Measurements from ENCODE around the gene EIF1B.

EIF1B gene

DNA sequence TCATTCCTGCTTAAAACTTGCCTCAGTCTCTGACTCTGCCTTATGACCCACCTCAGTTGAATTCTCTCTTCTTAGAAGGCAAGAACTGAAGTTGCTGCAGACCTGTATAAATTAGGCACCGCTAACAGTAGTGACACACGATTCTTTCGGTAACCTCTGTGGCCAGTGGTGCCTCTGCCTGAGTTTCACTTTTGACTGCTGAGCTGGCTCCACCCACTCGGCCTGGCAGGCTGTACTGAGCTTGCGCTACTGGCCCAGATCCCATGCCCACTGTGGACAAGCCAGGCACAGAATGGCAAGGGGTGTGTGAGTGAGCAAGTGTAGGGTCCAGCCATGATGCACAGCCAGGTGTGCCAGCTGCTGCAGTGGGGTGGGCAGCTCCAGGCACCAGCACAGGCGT is 19.1 kb upstream of the EIF1B start:
- Histone ChIP-seq H3K4me1 (ENCODE audit: control insufficient read depth, low read length) (no peaks in the 10 kb centered on the region), H3K27ac (ENCODE audit: low read depth, low read length) (no peak overlapping the region), H3K4me3 (ENCODE audit: low read length) (no peak overlapping the region), H3K79me2 (ENCODE audit: control insufficient read depth, low read length) (no peaks in the 10 kb centered on the region), H3K4me2 (ENCODE audit: low read length) (no peak overlapping the region), H3K9me3 (ENCODE audit: control insufficient read depth, insufficient read depth, low read length) (peaks cover 10% of the 10 kb centered on the region; the same call in 1 of the 2 replicates), H4K20me1 (ENCODE audit: control insufficient read depth, insufficient read depth, low read depth, low read length) (no peaks in the 10 kb centered on the region), H3K27me3 (ENCODE audit: control insufficient read depth, low read length) (no peaks in the 10 kb centered on the region), H3K9me2 (replicated peaks; ENCODE audit: control insufficient read depth, low read length) (no peaks in the 10 kb centered on the region), H3K36me3 (ENCODE audit: control insufficient read depth, low read length) (no peaks in the 10 kb centered on the region), H3F3A (ENCODE audit: control insufficient read depth, insufficient read depth) (no peaks in the 10 kb centered on the region)
- TF ChIP-seq, protein P1, sequence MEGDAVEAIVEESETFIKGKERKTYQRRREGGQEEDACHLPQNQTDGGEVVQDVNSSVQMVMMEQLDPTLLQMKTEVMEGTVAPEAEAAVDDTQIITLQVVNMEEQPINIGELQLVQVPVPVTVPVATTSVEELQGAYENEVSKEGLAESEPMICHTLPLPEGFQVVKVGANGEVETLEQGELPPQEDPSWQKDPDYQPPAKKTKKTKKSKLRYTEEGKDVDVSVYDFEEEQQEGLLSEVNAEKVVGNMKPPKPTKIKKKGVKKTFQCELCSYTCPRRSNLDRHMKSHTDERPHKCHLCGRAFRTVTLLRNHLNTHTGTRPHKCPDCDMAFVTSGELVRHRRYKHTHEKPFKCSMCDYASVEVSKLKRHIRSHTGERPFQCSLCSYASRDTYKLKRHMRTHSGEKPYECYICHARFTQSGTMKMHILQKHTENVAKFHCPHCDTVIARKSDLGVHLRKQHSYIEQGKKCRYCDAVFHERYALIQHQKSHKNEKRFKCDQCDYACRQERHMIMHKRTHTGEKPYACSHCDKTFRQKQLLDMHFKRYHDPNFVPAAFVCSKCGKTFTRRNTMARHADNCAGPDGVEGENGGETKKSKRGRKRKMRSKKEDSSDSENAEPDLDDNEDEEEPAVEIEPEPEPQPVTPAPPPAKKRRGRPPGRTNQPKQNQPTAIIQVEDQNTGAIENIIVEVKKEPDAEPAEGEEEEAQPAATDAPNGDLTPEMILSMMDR (IDR thresholded peaks at IDR 0.05; ENCODE audit: low read depth, low read length, poor library complexity, severe bottlenecking) = no peak
- TF ChIP-seq EZH2phosphoT487 (IDR thresholded peaks at IDR 0.05; ENCODE audit: borderline replicate concordance, low read length) = no peak

DNA sequence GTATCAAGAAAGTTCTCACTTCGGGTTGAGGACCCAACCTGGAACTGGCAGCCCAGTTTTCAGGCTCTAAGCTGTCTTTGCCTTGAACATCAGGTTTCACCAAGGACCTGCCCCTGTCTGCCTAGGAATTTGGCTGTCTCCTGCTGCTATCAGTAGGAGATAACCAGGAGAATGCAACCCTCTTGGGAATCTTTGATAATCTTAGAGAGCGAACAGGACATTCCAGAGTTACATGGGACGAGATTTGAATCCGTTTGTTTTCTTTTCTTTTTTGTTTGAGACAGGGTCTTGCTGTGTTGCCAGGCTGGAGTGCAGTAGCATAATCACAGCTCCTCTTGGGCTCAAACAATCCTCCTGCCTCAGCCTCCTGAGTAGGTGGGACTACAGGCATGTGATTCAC is 18.0 kb upstream of the EIF1B start:
- no peaks in the 10 kb centered on the region for H3K4me1 ChIP-seq (ENCODE audit: control insufficient read depth, low read length)
- H3K36me3 ChIP-seq (ENCODE audit: control insufficient read depth, low read length) = no peaks in the 10 kb centered on the region

DNA sequence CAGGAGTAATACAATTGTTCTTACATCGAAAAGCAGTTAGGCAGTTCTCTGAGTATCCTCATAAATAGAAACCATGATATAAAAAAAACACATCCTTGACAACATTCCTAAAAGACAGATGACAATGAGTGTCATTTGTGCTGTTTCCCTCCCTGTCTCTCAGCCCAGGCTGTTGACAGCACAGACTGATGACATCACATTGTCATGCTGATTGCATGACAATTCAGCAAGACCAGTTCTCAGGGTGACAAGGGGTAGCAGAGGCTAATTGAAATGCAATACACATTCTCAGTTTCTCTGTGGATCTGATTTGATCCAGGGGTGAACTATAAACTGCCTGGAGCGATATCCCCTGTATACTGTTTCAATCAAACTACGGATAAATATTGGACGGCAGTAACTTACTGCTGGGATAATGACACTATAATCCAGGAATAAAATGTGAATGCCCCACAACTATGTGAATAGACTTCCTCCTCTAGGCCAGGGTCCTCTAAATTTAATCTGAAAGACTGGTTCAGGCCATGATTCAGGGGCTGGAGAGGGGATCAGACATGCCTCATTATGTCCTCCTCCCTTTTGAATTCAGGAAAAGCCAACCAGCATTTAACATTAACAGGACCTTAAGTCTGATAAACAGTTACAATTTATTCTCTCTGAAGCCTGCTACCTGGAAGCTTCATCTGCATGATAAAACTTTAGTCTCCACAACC is 16.7 kb upstream of the EIF1B start:
- no peaks in the 10 kb centered on the region for H3K4me1 ChIP-seq (ENCODE audit: control insufficient read depth, low read length)
- H3K9me3 ChIP-seq (ENCODE audit: control insufficient read depth, insufficient read depth, low read length) = peaks cover 10% of the 10 kb centered on the region; the same call in 1 of the 2 replicates
- no peak for TF ChIP-seq EZH2phosphoT487 (IDR thresholded peaks at IDR 0.05; ENCODE audit: borderline replicate concordance, low read length)
- TF ChIP-seq, protein P1 (IDR thresholded peaks at IDR 0.05; ENCODE audit: low read depth, low read length, poor library complexity, severe bottlenecking) = no peak
- no peak overlapping the region for H3K27ac ChIP-seq (ENCODE audit: low read depth, low read length)
- H3K36me3 ChIP-seq (ENCODE audit: control insufficient read depth, low read length) = no peaks in the 10 kb centered on the region
- no peaks in the 10 kb centered on the region for H3K9me2 ChIP-seq (replicated peaks; ENCODE audit: control insufficient read depth, low read length)
- no peaks in the 10 kb centered on the region for H3F3A ChIP-seq (ENCODE audit: control insufficient read depth, insufficient read depth)
- no peak overlapping the region for H3K4me2 ChIP-seq (ENCODE audit: low read length)
- H3K4me3 ChIP-seq (ENCODE audit: low read length) = no peak overlapping the region
- H3K79me2 ChIP-seq (ENCODE audit: control insufficient read depth, low read length) = no peaks in the 10 kb centered on the region
- H4K20me1 ChIP-seq (ENCODE audit: control insufficient read depth, insufficient read depth, low read depth, low read length) = no peaks in the 10 kb centered on the region
- H3K27me3 ChIP-seq (ENCODE audit: control insufficient read depth, low read length) = no peaks in the 10 kb centered on the region

More for the DNA sequence above, 18.0 kb upstream of the EIF1B start:
- Histone ChIP-seq H3K9me3 (ENCODE audit: control insufficient read depth, insufficient read depth, low read length) (peaks cover 10% of the 10 kb centered on the region; the same call in 1 of the 2 replicates), H3K27ac (ENCODE audit: low read depth, low read length) (no peak overlapping the region), H3K4me2 (ENCODE audit: low read length) (no peak overlapping the region), H3K27me3 (ENCODE audit: control insufficient read depth, low read length) (no peaks in the 10 kb centered on the region), H3K79me2 (ENCODE audit: control insufficient read depth, low read length) (no peaks in the 10 kb centered on the region), H4K20me1 (ENCODE audit: control insufficient read depth, insufficient read depth, low read depth, low read length) (no peaks in the 10 kb centered on the region), H3K9me2 (replicated peaks; ENCODE audit: control insufficient read depth, low read length) (no peaks in the 10 kb centered on the region), H3F3A (ENCODE audit: control insufficient read depth, insufficient read depth) (no peaks in the 10 kb centered on the region), H3K4me3 (ENCODE audit: low read length) (no peak overlapping the region)
- no peak for TF ChIP-seq EZH2phosphoT487 (IDR thresholded peaks at IDR 0.05; ENCODE audit: borderline replicate concordance, low read length)
- TF ChIP-seq, protein P1 (IDR thresholded peaks at IDR 0.05; ENCODE audit: low read depth, low read length, poor library complexity, severe bottlenecking) = no peak

Measured in DOHH2 (cell line).